Dendritic cell treated with granulocyte-macrophage colony-stimulating factor and Interleukin-4, amounts not matched to agents 40 ng/mL and 50 ng/mL, for 4 days (primary cell): ENCODE measurements around the gene TSPAN19.

ENCODE experiments used
- H3K27ac Mint-ChIP-seq: one replicate; pipeline ENCODE4 v1.8.0; 2022; ENCODE audit warnings: mild to moderate bottlenecking, mixed read lengths
- H3K27me3 Mint-ChIP-seq: one replicate; pipeline ENCODE4 v1.8.0; 2022; ENCODE audit warnings: mild to moderate bottlenecking, mixed read lengths
- H3K36me3 Mint-ChIP-seq: one replicate; pipeline ENCODE4 v1.8.0; 2022; ENCODE audit warnings: low read depth, mixed read lengths
- H3K4me1 Mint-ChIP-seq: one replicate; pipeline ENCODE4 v1.8.0; 2022; ENCODE audit warnings: low read depth, mixed read lengths
- H3K4me3 Mint-ChIP-seq: one replicate; pipeline ENCODE4 v1.8.0; 2022; ENCODE audit warnings: mild to moderate bottlenecking, moderate library complexity, mixed read lengths
- H3K9me3 Mint-ChIP-seq: one replicate; pipeline ENCODE4 v1.8.0; 2022; ENCODE audit warnings: mixed read lengths
- intact Hi-C: fragments of 100-400 bp; cut with micrococcal nuclease; formaldehyde crosslinking; loops from one replicate; pipeline ENCODE4 v1.15.0; 2022

The TSPAN19 gene

DNA sequence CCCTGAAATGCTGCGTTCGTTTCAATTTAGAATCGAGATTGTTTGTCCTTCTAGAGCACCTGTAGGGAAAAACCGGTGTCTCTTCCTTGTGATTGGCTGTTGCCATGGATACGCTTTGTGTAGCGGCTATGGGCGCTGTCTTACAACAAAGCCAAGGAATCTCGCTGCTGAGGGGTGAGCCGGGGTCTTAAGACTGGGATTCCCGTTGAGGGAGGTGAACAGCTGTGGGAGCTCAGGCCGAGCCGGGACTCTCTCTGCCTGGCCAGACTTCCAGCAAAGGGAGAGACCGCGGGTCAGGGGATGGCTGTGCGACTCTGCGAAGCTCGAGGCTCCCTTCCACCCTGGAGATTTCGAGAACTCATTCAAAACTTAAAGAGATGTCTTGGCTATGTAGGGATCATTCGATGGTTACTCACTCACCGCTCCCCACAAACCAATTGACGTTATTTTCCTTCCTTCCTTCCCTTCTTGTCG is at the start of gene TSPAN19, which contains the start of gene LRRIQ1:
TSS of gene TSPAN19 (minus strand) at position 44 of the 474 bp plus-strand sequence. CDS start 6,331 bp downstream, outside the sequence.
TSS of gene LRRIQ1 (plus strand) at position 118 of the 474 bp plus-strand sequence. CDS start 1,826 bp downstream, outside the sequence.
- Mint-ChIP-seq H3K27me3 (peaks cover 13% of the 10 kb centered on the region), H3K36me3 (no peaks in the 10 kb centered on the region), H3K27ac (no peak within 1 kb of the TSS), H3K4me1 (peaks cover 4% of the 10 kb centered on the region), H3K4me3 (no peak within 1 kb of the TSS), H3K9me3 (no peaks in the 10 kb centered on the region)
- intact Hi-C loops = no loop called here

DNA sequence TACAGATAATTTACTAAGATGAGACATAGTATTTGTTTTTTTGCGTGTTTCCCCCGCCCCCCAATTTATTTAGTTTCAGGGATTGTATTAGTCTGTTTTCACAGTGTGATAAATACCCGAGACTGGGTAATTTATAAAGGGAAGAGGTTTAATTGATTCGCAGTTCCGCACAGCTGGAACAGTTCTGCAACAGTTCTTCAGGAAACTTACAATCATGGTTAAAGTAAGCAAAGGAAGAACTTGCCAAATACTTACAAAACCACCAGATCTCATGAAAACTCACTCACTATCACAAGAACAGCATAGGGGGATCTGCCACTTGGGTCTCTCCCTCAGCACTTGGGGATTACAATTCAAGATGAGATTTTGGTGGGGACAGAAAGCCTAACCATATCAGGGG is 49.0 kb upstream of the TSPAN19 start:
- Mint-ChIP-seq H3K4me3 (no peak overlapping the region), H3K27me3 (no peaks in the 10 kb centered on the region), H3K4me1 (no peaks in the 10 kb centered on the region), H3K36me3 (no peaks in the 10 kb centered on the region), H3K9me3 (no peaks in the 10 kb centered on the region), H3K27ac (no peak overlapping the region)
- intact Hi-C loops = no loop called here

DNA sequence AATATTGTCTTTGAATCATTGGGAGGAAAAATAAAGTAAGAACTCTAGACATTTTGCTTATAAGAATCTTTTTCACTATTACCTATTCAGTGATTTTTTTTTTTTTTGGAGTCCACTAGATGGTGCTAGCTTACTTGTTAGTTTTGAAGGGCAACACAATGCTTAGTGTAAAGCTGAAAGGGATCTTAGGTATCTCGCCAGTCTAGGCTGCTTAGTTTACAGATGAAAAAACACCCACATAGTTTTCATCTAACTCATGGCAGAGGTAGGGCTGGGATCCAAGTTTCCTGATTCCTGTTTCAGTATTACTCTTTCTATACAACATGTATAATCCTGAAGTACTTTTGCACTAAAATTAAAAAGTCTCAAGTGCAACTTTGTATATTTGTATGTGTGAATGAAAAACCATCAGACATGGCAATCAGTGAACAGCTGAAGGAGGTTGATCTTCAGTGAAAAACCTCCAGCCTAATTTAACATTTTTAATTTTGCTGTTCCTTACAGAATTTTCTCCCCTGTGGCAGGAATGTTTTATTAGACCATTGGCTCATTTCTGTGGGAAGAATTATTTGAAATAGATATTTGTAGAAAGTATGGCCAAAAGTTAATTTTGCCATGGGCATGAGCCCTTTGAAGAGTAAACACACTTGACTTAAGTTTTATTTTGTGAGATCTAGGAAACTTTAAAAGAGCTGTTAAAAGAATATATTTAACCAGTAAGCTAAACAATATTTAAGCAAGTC is 40.8 kb upstream of the TSPAN19 start:
- H3K4me3 Mint-ChIP-seq = no peak overlapping the region
- intact Hi-C loops = no loop called here
- H3K9me3 Mint-ChIP-seq = no peaks in the 10 kb centered on the region
- H3K36me3 Mint-ChIP-seq = no peaks in the 10 kb centered on the region
- H3K4me1 Mint-ChIP-seq = no peaks in the 10 kb centered on the region
- H3K27ac Mint-ChIP-seq = no peak overlapping the region
- H3K27me3 Mint-ChIP-seq = no peaks in the 10 kb centered on the region

DNA sequence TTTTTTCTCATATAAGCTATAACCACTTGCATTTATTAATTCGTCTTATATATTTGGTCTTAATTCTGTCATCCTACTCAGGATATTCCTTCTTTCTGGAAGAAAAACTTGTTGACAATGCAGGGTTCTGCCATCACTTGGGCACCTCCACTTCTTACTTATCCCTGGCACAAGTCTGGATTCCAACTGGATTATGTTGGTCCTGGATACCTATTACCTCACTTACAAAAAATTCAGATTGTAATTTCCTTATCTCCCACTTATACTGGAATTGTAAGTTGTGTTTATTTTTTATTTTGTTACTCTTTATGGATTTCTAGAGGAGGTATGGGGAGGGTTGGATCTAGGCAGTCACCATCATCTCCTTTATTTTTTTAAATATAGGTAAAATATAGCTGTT is 36.7 kb upstream of the TSPAN19 start:
- intact Hi-C loops = no loop called here
- no peak overlapping the region for H3K4me3 Mint-ChIP-seq
- H3K27ac Mint-ChIP-seq = no peak overlapping the region
- H3K4me1 Mint-ChIP-seq = no peaks in the 10 kb centered on the region
- no peaks in the 10 kb centered on the region for H3K9me3 Mint-ChIP-seq
- H3K27me3 Mint-ChIP-seq = no peaks in the 10 kb centered on the region
- no peaks in the 10 kb centered on the region for H3K36me3 Mint-ChIP-seq

DNA sequence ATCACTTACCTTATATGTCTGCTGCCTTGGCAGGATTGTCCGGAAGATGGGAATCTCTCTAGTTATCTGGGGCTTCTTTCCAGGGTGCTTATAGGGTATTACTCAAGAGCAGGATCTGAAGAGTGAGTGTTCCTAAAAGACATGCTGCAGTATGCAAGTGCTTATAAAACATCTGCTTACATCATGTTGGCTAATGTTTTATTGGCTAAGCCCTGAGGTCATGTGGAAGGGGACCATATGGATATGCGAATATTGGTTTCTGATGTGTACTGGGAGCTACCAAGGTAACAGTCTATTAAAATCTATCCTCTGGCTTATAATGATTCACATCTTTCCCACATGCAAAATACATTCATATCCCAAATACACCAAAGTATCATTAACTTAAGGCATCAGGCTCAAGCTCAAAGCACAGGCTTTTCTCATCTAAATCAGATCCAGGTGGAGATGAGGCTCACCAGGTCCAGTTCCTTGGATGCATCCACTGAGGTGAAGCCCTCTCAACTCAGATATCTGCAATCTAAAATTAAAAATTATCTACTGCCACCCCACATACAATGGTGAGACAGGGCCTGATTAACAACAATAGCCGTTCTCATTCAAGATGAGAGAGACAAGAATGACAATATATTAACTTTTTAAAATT is 29.9 kb upstream of the TSPAN19 start:
- Mint-ChIP-seq H3K27me3 (no peaks in the 10 kb centered on the region), H3K4me3 (no peak overlapping the region)

DNA sequence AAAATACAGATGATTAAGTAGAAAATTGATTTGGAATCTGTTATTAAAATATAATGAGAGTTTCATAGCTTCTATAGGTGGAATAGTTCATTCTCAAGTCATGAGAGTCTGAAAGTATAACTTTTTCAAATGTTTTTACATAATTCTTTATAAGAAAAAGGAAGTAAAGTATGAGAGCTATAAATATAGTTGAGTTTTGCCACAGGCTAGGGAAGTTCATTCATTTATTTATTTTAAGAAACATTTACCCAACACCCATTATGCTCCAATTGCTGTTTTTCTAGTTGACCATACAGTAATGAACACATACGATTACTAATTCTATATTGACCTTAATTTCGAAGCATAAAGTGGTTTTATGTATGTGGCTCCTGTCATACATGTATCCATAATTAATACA is 24.8 kb upstream of the TSPAN19 start:
- Mint-ChIP-seq H3K27ac (no peak overlapping the region), H3K36me3 (no peaks in the 10 kb centered on the region), H3K4me3 (no peak overlapping the region), H3K4me1 (peaks cover 7% of the 10 kb centered on the region), H3K27me3 (peaks cover 2% of the 10 kb centered on the region), H3K9me3 (no peaks in the 10 kb centered on the region)
- intact Hi-C loops = no loop called here

More for the DNA sequence above, 29.9 kb upstream of the TSPAN19 start:
- Mint-ChIP-seq H3K9me3 (no peaks in the 10 kb centered on the region), H3K36me3 (no peaks in the 10 kb centered on the region), H3K27ac (no peak overlapping the region), H3K4me1 (no peaks in the 10 kb centered on the region)
- intact Hi-C loops = no loop called here

DNA sequence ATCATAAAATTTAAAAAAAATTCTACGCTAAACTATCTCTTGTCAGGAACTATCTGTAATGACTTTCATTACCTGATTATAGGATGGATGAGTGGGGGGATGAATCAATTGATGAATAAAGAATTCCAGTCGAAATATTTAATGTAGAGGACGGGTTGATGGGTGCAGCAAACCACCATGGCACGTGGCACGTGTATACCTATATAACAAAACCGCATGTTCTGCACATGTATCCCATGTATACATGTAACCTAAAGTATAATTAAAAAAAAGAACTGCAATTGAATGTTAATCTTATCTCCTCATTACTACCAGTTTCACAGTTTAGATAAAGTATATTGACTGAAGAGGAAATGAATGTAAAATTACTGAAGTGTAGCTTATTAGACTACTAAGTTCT is 23.5 kb upstream of the TSPAN19 start:
- H3K4me1 Mint-ChIP-seq = peaks cover 7% of the 10 kb centered on the region

DNA sequence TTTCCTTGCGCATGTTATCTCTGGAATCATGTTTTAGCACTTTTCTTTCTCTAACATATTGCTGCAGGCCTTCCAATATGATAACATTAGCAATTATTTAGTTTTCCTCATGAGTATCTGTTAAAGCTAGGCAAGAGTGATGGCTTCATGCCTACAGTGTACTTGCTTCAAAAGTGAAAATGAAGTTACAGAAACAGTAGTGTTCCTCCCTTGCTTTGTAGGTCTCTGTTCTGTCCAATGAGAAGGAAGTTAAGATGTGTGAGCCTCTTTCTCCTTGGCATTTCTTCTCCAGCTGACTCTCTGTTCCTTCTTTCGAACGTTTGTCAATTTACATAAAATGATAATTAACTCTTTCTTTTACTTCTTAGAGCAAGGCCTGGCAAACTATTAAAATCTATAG is 22.3 kb upstream of the TSPAN19 start:
- H3K9me3 Mint-ChIP-seq = no peaks in the 10 kb centered on the region
- no peak overlapping the region for H3K27ac Mint-ChIP-seq
- peaks cover 7% of the 10 kb centered on the region for H3K4me1 Mint-ChIP-seq
- no peak overlapping the region for H3K4me3 Mint-ChIP-seq
- no peaks in the 10 kb centered on the region for H3K36me3 Mint-ChIP-seq
- intact Hi-C loops = no loop called here
- H3K27me3 Mint-ChIP-seq = peaks cover 5% of the 10 kb centered on the region

More for the DNA sequence above, 23.5 kb upstream of the TSPAN19 start:
- intact Hi-C loops = no loop called here
- no peak overlapping the region for H3K27ac Mint-ChIP-seq
- no peaks in the 10 kb centered on the region for H3K36me3 Mint-ChIP-seq
- H3K27me3 Mint-ChIP-seq = peaks cover 5% of the 10 kb centered on the region
- no peak overlapping the region for H3K4me3 Mint-ChIP-seq
- no peaks in the 10 kb centered on the region for H3K9me3 Mint-ChIP-seq

DNA sequence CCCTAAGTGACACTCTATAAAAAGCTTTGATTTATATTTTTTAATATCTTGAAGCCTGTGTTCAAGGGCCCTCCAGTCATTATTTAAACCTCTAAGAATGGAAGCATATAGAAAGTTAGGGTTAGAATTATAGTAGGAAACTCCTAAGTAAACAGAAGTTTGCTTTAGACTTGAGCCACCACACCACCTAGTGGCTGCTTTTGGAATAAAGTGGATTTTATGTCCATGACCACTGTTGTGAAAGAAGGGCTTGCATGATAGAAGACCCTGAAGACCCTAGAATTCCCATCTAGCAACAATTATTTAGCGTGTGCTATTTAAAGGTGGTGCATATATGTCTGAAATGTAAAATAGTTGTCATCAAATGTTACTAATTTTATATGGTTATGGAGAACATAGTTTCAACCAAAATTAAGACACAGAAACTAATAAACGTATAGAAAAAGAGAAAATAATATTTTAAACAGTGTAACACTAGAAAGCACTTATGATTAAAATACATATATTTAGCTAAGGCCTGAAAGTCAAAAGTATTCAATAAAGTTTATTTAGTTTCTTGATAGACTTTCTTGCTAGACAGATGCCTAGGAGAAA is 21.4 kb upstream of the TSPAN19 start:
- no peaks in the 10 kb centered on the region for H3K9me3 Mint-ChIP-seq
- intact Hi-C loops = no loop called here
- no peak overlapping the region for H3K4me3 Mint-ChIP-seq
- no peaks in the 10 kb centered on the region for H3K36me3 Mint-ChIP-seq
- no peak overlapping the region for H3K27ac Mint-ChIP-seq
- peaks cover 7% of the 10 kb centered on the region for H3K4me1 Mint-ChIP-seq
- peaks cover 5% of the 10 kb centered on the region for H3K27me3 Mint-ChIP-seq

DNA sequence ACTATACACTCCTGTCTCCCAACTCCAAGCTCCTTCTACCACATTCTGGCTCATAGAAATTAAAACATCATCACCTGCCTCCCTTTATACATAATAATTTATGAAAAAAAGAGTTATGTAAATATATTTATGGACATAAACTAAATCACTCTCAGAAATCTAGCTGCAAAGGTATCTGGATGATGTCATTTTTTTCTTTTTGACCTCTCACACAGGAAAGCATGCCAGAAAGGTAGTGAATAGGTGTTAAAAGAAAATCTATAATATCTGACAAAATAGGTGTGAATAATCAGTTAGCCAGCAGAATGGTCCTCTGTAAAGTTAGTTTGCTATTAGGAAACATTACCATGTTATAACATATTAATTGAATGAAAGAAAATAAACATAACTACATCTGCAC is 7.8 kb upstream of the TSPAN19 start:
- Mint-ChIP-seq H3K27me3 (no peaks in the 10 kb centered on the region), H3K27ac (no peak overlapping the region), H3K4me1 (no peaks in the 10 kb centered on the region), H3K9me3 (no peaks in the 10 kb centered on the region), H3K4me3 (no peak overlapping the region), H3K36me3 (no peaks in the 10 kb centered on the region)
- intact Hi-C loops = no loop called here

DNA sequence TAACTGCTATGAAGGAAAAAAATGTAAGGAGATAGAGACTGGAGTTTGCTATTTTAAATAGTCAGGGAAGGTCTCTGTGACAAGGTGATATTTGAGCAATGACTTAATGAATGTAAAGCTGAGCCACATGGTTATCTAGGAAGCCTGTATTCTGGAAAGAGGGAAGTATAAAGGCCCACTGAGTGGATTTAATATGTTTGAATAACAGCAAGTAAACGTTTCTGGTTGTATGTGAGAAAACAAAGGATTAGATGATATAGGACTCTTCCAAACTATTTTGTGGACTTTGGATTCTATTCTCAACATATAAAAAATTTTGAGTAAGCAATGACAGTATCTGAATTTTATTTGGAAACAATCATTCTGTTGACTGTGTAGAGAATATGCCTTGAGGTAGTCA is 5.3 kb upstream of the TSPAN19 start:
- H3K27ac Mint-ChIP-seq = no peak overlapping the region
- H3K36me3 Mint-ChIP-seq = no peaks in the 10 kb centered on the region
- no peaks in the 10 kb centered on the region for H3K4me1 Mint-ChIP-seq
- peaks cover 4% of the 10 kb centered on the region for H3K27me3 Mint-ChIP-seq
- H3K4me3 Mint-ChIP-seq = no peak overlapping the region
- no peaks in the 10 kb centered on the region for H3K9me3 Mint-ChIP-seq
- intact Hi-C loops = no loop called here

DNA sequence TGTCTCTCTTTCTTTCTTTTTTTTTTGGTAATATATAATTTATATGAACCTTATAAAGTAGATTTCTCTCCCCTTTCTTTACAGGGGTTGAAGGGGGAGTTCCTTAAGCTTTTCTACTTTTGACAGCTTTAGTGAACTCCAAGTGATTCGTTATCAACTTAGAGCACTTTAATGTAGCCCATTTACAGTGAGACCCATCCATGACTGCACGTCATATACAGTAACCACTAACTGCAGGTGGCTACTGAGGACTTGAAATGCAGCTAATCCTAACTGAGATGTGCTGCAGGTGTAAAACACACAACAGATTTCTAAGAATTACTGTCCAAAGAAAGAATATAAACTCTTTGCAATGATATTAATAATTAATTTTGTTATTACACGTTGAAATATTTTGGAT is 656 bp upstream of the TSPAN19 start:
- Mint-ChIP-seq H3K27me3 (peaks cover 13% of the 10 kb centered on the region), H3K36me3 (no peaks in the 10 kb centered on the region), H3K27ac (no peak overlapping the region), H3K4me3 (no peak overlapping the region), H3K9me3 (no peaks in the 10 kb centered on the region), H3K4me1 (peaks cover 4% of the 10 kb centered on the region)
- intact Hi-C loops = no loop called here

DNA sequence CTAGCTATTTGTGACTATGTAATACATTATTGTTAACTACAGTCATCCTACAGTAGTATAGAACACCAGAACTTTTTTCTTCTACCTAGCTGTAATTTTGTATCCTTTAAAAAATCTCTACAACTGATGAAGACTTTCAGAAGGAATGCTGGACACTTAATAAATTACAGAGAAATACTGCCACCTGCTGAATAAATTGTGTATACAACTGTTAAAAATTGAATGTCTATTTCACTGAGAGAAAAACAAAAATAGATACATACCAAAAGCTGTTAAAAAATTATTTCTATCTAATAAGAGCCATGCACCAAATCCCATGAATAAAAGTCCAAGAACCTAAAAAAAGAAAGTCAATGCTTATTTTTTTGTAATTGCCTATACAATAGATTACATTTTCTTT is 6.6 kb downstream of the TSPAN19 start:
- Mint-ChIP-seq H3K36me3 (no peaks in the 10 kb centered on the region), H3K27me3 (peaks cover 4% of the 10 kb centered on the region), H3K4me3 (no peak overlapping the region), H3K4me1 (no peaks in the 10 kb centered on the region), H3K27ac (no peak overlapping the region), H3K9me3 (no peaks in the 10 kb centered on the region)
- intact Hi-C loops = no loop called here

DNA sequence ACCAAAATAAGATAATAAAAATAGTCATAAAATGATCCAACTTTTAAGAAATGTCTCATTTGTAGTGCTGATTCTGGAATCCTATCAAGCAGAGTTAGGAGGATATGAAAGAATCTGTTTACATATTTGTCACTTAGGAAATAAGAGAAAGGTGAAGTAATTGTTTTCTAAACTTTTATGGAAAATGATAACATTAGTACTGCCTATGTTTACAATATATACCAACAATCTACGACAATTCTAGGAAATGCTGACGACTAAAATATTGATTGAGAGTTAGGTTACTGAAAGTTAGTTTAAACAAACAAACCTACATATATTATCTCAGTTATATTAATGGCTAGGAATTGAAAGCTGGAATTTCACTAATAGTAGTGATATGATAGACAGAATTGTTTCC is 18.0 kb downstream of the TSPAN19 start:
- Mint-ChIP-seq H3K36me3 (no peaks in the 10 kb centered on the region), H3K27me3 (no peaks in the 10 kb centered on the region), H3K4me1 (no peaks in the 10 kb centered on the region), H3K9me3 (no peaks in the 10 kb centered on the region), H3K4me3 (no peak overlapping the region), H3K27ac (no peak overlapping the region)
- intact Hi-C loops = no loop called here
